ENCODE results near the gene MED13L.

DNA sequence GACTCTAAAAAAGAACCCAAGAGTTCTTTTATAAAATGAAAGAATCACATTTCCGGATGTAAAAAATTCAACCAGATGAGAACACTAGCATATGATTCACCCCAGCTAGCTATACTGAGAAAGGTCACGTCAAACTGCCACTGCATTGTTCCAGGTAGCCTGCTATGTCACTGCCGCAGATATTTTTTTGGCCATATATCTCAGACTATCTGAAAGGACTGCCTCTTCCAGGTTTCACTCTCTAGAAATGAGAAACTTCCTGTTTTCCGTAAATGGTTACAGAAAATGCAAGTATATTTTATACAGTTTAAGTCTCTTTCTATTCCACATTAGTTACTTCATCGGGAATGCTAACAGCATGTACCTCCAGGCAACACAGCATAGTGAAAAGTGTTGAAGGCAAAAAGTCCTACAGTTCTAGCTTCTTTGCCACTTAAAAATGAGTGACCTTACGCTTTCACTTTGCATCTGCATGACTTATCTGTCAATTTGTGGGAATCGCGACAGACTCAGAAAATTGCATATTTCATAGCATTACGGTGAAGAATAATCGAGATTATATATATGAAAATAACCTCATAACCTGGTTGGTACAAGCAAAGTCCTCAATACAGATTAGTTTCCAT is 105.2 kb downstream of the MED13L start:
- TF ChIP-seq, protein P1, sequence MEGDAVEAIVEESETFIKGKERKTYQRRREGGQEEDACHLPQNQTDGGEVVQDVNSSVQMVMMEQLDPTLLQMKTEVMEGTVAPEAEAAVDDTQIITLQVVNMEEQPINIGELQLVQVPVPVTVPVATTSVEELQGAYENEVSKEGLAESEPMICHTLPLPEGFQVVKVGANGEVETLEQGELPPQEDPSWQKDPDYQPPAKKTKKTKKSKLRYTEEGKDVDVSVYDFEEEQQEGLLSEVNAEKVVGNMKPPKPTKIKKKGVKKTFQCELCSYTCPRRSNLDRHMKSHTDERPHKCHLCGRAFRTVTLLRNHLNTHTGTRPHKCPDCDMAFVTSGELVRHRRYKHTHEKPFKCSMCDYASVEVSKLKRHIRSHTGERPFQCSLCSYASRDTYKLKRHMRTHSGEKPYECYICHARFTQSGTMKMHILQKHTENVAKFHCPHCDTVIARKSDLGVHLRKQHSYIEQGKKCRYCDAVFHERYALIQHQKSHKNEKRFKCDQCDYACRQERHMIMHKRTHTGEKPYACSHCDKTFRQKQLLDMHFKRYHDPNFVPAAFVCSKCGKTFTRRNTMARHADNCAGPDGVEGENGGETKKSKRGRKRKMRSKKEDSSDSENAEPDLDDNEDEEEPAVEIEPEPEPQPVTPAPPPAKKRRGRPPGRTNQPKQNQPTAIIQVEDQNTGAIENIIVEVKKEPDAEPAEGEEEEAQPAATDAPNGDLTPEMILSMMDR (IDR thresholded peaks at IDR 0.05) = no peak
- no peak for TF ChIP-seq POLR2A (IDR thresholded peaks at IDR 0.05)
- no peak for TF ChIP-seq EP300 (IDR thresholded peaks at IDR 0.05)
- no peak for TF ChIP-seq POLR2AphosphoS5 (IDR thresholded peaks at IDR 0.05)
